ENCODE data around the gene RPL3.

GRCh38 chr22:39355080-39355479 is 35.7 kb upstream of the RPL3 start:
- TF ChIP-seq CTCF (IDR thresholded peaks at IDR 0.05) (no peak), EZH2 (IDR thresholded peaks at IDR 0.05; ENCODE audit: borderline replicate concordance, insufficient read depth, low read depth, low read length, poor library complexity, severe bottlenecking) (no peak)

Data from B cell (primary cell).